Neural cell (in vitro differentiated cells): ENCODE results near the gene HIPK1. TPM values are rescaled to one million over a fixed set of nuclear protein-coding genes. Genes with fewer than 3 reads are reported as not detected.

ENCODE experiments used
- H2AFZ ChIP-seq: fragments of 200-600, 300-800 bp; sonication (generic), shearing (Covaris generic); 2 replicates; pipeline ENCODE4 v1.6.0; 2014; ENCODE audit warnings: low read depth, mild to moderate bottlenecking, antibody characterized with exemption, low read length, moderate library complexity
- H3F3A ChIP-seq: fragments of 200-600 bp; shearing (Covaris generic); 2 replicates; pipeline ENCODE4 v1.6.1; 2016; ENCODE audit warnings: mild to moderate bottlenecking, moderate library complexity, mixed read lengths, antibody characterized with exemption, low read length; ENCODE audit not compliant: insufficient read depth, poor library complexity, severe bottlenecking
- H3K27ac ChIP-seq: fragments of 200-600, 300-800 bp; sonication (generic), shearing (Covaris generic); 2 replicates; pipeline ENCODE4 v1.5.1; 2014; ENCODE audit warnings: mild to moderate bottlenecking, low read length, moderate library complexity
- H3K27me3 ChIP-seq: fragments of 300-800, 200-600 bp; sonication (generic), shearing (Covaris generic); 2 replicates; pipeline ENCODE4 v1.6.0; 2014; ENCODE audit warnings: mild to moderate bottlenecking, low read depth, low read length, moderate library complexity; ENCODE audit not compliant: insufficient read depth
- H3K36me3 ChIP-seq: fragments of 300-800, 200-600 bp; sonication (generic), shearing (Covaris generic); 2 replicates; pipeline ENCODE4 v1.5.1; 2014; ENCODE audit warnings: mild to moderate bottlenecking, antibody characterized with exemption, low read length, moderate library complexity; ENCODE audit not compliant: insufficient read depth
- H3K4me2 ChIP-seq: fragments of 300-800, 200-600 bp; sonication (generic), shearing (Covaris generic); 2 replicates; pipeline ENCODE4 v1.6.0; 2014; ENCODE audit warnings: mild to moderate bottlenecking, low read length
- H3K4me3 ChIP-seq: fragments of 300-800, 200-600 bp; sonication (generic), shearing (Covaris generic); 2 replicates; pipeline ENCODE4 v1.5.1; 2014; ENCODE audit warnings: mild to moderate bottlenecking, low read length, moderate library complexity
- H3K79me2 ChIP-seq: fragments of 200-600 bp; shearing (Covaris generic); replicated peaks from 2 replicates; pipeline ENCODE4 v1.6.0; 2014; ENCODE audit warnings: mild to moderate bottlenecking, low read length, moderate library complexity; ENCODE audit not compliant: insufficient read depth
- H3K9ac ChIP-seq: fragments of 300-800, 200-600 bp; sonication (generic), shearing (Covaris generic); 2 replicates; pipeline ENCODE4 v1.6.1; 2016; ENCODE audit warnings: mild to moderate bottlenecking, low read length, mixed read lengths
- H3K9me2 ChIP-seq: fragments of 200-600 bp; shearing (Covaris generic); 2 replicates; pipeline ENCODE4 v1.6.1; 2016; ENCODE audit warnings: mild to moderate bottlenecking, low read length, mixed read lengths; ENCODE audit not compliant: insufficient read depth
- H3K9me3 ChIP-seq: fragments of 200-600, 300-800 bp; sonication (generic), shearing (Covaris generic); 2 replicates; pipeline ENCODE4 v1.6.1; 2016; ENCODE audit warnings: mild to moderate bottlenecking, mixed run types, low read length, moderate library complexity, mixed read lengths
- H4K20me1 ChIP-seq: fragments of 200-600 bp; shearing (Covaris generic); 2 replicates; pipeline ENCODE4 v1.6.1; 2016; ENCODE audit warnings: mild to moderate bottlenecking, mixed run types; ENCODE audit not compliant: insufficient read depth
- CTCF ChIP-seq: fragments of 450-650 bp; IDR thresholded peaks from 2 replicates; pipeline ENCODE4 v1.5.1; 2014; ENCODE audit warnings: antibody characterized with exemption, mild to moderate bottlenecking, moderate library complexity; ENCODE audit not compliant: poor library complexity, severe bottlenecking
- EP300 ChIP-seq: fragments of 450-650 bp; conservative IDR thresholded peaks from 2 replicates; pipeline ENCODE4 v1.6.1; 2014; ENCODE audit warnings: antibody characterized with exemption, mild to moderate bottlenecking, moderate library complexity; ENCODE audit not compliant: poor library complexity, severe bottlenecking
- EZH2 ChIP-seq: fragments of 200-600, 300-800 bp; shearing (Covaris generic), sonication (generic); IDR thresholded peaks from 2 replicates; pipeline ENCODE4 v1.6.1; 2014; ENCODE audit warnings: antibody characterized with exemption, low read length, borderline replicate concordance, mild to moderate bottlenecking; ENCODE audit not compliant: insufficient read depth, poor library complexity, severe bottlenecking
- MXI1 ChIP-seq: fragments of 450-650 bp; conservative IDR thresholded peaks from 2 replicates; pipeline ENCODE4 v1.6.1; 2014; ENCODE audit warnings: antibody characterized with exemption, mild to moderate bottlenecking; ENCODE audit not compliant: poor library complexity, severe bottlenecking
- POLR2AphosphoS5 ChIP-seq: IDR thresholded peaks from 2 replicates; pipeline ENCODE4 v1.6.1; 2012
- RAD21 ChIP-seq: fragments of 450-650 bp; conservative IDR thresholded peaks from 2 replicates; pipeline ENCODE4 v1.6.1; 2014; ENCODE audit warnings: antibody characterized with exemption, mild to moderate bottlenecking, moderate library complexity
- REST ChIP-seq: IDR thresholded peaks from 2 replicates; pipeline ENCODE4 v1.6.1; 2012; ENCODE audit warnings: borderline replicate concordance
- SMC3 ChIP-seq: fragments of 450-650 bp; conservative IDR thresholded peaks from 2 replicates; pipeline ENCODE4 v1.6.1; 2014; ENCODE audit warnings: antibody characterized with exemption, mild to moderate bottlenecking, moderate library complexity; ENCODE audit not compliant: poor library complexity
- TAF1 ChIP-seq: IDR thresholded peaks from 2 replicates; pipeline ENCODE4 v1.6.1; 2012; ENCODE audit warnings: low read depth
- polyA plus RNA-seq: library from polyadenylated mRNA; depleted of rRNA; stranded (reverse); fragments of >200 nt; gene quantifications from 2 replicates; pipeline ENCODE4 v1.2.3, GENCODE V29; 2014

HIPK1 gene
- polyA plus RNA-seq, 1 donor from 2014 or later = 22.9 TPM

- Histone ChIP-seq H3K9me3 (no peaks in the 10 kb centered on the region), H3K27ac (no peak overlapping the region), H3K9ac (no peak overlapping the region), H3K79me2 (peaks cover 15% of the 10 kb centered on the region), H3K9me2 (no peaks in the 10 kb centered on the region), H3F3A (no peaks in the 10 kb centered on the region), H4K20me1 (no peaks in the 10 kb centered on the region), H3K27me3 (no peaks in the 10 kb centered on the region), H3K36me3 (peaks cover 9% of the 10 kb centered on the region), H2AFZ (no peak overlapping the region), H3K4me3 (no peak overlapping the region), H3K4me2 (no peak overlapping the region)
- no peak for TF ChIP-seq CTCF
- no peak for TF ChIP-seq EP300
- no peak for TF ChIP-seq RAD21
- TF ChIP-seq REST = no peak
- TF ChIP-seq EZH2 = no peak
- no peak for TF ChIP-seq SMC3
- no peak for TF ChIP-seq TAF1
Observed at GRCh38 chr1:113945329-113945728, 16.2 kb downstream of the HIPK1 start.

DNA sequence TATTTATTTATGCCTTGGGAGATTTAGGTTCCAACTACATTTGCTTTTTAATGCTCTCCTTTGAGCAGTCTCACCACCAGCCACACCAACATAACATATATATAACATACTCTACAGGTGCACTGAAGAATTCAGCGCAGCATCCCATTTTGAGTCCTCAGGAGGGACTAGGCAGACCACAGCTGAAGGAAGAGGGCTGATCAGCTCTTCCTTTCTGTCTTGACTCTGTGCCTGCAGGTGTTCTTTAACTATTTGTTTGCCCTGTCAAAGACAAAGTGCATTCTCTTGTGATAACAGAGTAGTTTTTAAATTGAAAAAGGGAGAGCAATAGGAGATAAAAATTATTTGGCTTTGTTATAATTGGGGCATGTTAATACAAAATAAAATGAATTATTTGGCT, 17.0 kb downstream of the HIPK1 start:
- Histone ChIP-seq H4K20me1 (no peaks in the 10 kb centered on the region), H3K9me3 (no peaks in the 10 kb centered on the region), H3K4me3 (no peak overlapping the region), H3K9me2 (no peaks in the 10 kb centered on the region), H3K9ac (no peak overlapping the region), H3K79me2 (peaks cover 15% of the 10 kb centered on the region), H3K27me3 (no peaks in the 10 kb centered on the region), H3K27ac (no peak overlapping the region), H3K4me2 (no peak overlapping the region), H2AFZ (no peak overlapping the region), H3K36me3 (peaks cover 9% of the 10 kb centered on the region), H3F3A (no peaks in the 10 kb centered on the region)
- TF ChIP-seq CTCF = no peak
- no peak for TF ChIP-seq POLR2AphosphoS5
- TF ChIP-seq RAD21 = no peak
- no peak for TF ChIP-seq REST
- TF ChIP-seq SMC3 = no peak
- TF ChIP-seq TAF1 = no peak
- TF ChIP-seq EP300 = no peak
- no peak for TF ChIP-seq MXI1
- TF ChIP-seq EZH2 = no peak
